HepG2 (cell line): ENCODE measurements around the gene PRELID1. TPM values are rescaled to one million over a fixed set of nuclear protein-coding genes. Genes with fewer than 3 reads are reported as not detected.

ENCODE experiments used
- ATAC-seq: fragments of 200-7000 bp; cut with Tn5 transposase; 3 replicates; pipeline ENCODE4 v1.9.1; 2020; ENCODE audit warnings: mild to moderate bottlenecking, moderate library complexity
- BruUV-seq: library from RNA; stranded (reverse); fragments of 400-500 nt; replicated peaks from 2 replicates; lab custom pipeline; 2021; lab: Mats Ljungman, UMichigan
- CTCF ChIA-PET: fragments of 300-600 bp; formaldehyde crosslinking; extraction: SDS; loops from one replicate; lab custom pipeline; 2021; ENCODE audit warnings: low total read pairs, inconsistent platforms, low intra/inter-chr PET ratio; lab: Yijun Ruan, JAX
- POLR2A ChIA-PET: fragments of 350-600 bp; sonication (Branson Sonifier 250); formaldehyde crosslinking; loops from one replicate; lab custom pipeline; 2020; ENCODE audit warnings: antibody characterized with exemption, inconsistent platforms; lab: Yijun Ruan, JAX
- DNase-seq: peaks from one replicate; pipeline ENCODE4 v3.0.0-alpha.2; 2015; ENCODE audit warnings: low spot score
- FAIRE-seq: peaks from 3 replicates; lab custom pipeline; 2011; peaks lifted over from hg19 to GRCh38; lab: Jason Lieb, UNC
- H2AFZ ChIP-seq: one replicate; pipeline ENCODE4 v1.6.1; 2011; ENCODE audit warnings: low read length, inconsistent platforms
- H3K27ac ChIP-seq: fragments of 300-600 bp; 3 replicates; pipeline ENCODE4 v1.8.0; 2011; ENCODE audit warnings: mixed run types, mild to moderate bottlenecking, mixed read lengths, low read length, inconsistent platforms; ENCODE audit not compliant: insufficient read depth; ENCODE audit errors: extremely low read length
- H3K27me3 ChIP-seq, 2 experiments: fragments of 200-600 bp in 1 of 2; 2 replicates in 1 of 2; 3 replicates in 1 of 2; pipeline versions ENCODE4 v1.6.0 to v1.8.0; 2011; ENCODE audit warnings: low read length in 2 of 2, mild to moderate bottlenecking in 2 of 2, moderate library complexity in 2 of 2, inconsistent platforms in 1 of 2; ENCODE audit not compliant: insufficient read depth in 2 of 2, control insufficient read depth in 1 of 2
- H3K36me3 ChIP-seq, 2 experiments: fragments of 200-600 bp in 1 of 2; replicated peaks in 1 of 2; 2 replicates in 1 of 2; 3 replicates in 1 of 2; pipeline versions ENCODE4 v1.5.1 to v1.8.0; 2011; ENCODE audit warnings: low read length in 2 of 2, inconsistent platforms in 1 of 2; ENCODE audit not compliant: insufficient read depth in 2 of 2, control insufficient read depth in 1 of 2
- H3K4me1 ChIP-seq: 2 replicates; pipeline ENCODE4 v1.5.1; 2012; ENCODE audit warnings: low read length, inconsistent platforms; ENCODE audit not compliant: insufficient read depth
- H3K4me2 ChIP-seq: 2 replicates; pipeline ENCODE4 v1.6.0; 2011; ENCODE audit warnings: low read depth, low read length, inconsistent platforms
- H3K4me3 ChIP-seq, 3 experiments: fragments of 200-600 bp in 1 of 3; sonication (generic), shearing (Covaris generic) in 1 of 3; replicated peaks in 1 of 3; 2 replicates each; pipeline ENCODE4 v1.5.1; 2011 to 2016; ENCODE audit warnings: low read length in 3 of 3, inconsistent platforms in 2 of 3, low read depth in 2 of 3, mild to moderate bottlenecking in 2 of 3, control low read depth in 1 of 3, mixed read lengths in 1 of 3; ENCODE audit not compliant: insufficient read depth in 1 of 3
- H3K79me2 ChIP-seq: one replicate; pipeline ENCODE4 v1.6.1; 2011; ENCODE audit warnings: low read length, inconsistent platforms; ENCODE audit not compliant: insufficient read depth
- H3K9ac ChIP-seq: 2 replicates; pipeline ENCODE4 v1.6.0; 2011; ENCODE audit warnings: mild to moderate bottlenecking, low read depth, low read length, inconsistent platforms; ENCODE audit not compliant: insufficient read depth
- H3K9me3 ChIP-seq: 2 replicates; pipeline ENCODE4 v1.5.1; 2012; ENCODE audit warnings: mild to moderate bottlenecking, low read length
- H4K20me1 ChIP-seq: 2 replicates; pipeline ENCODE4 v1.6.0; 2011; ENCODE audit warnings: inconsistent platforms, mild to moderate bottlenecking, low read length, moderate library complexity; ENCODE audit not compliant: insufficient read depth
- AGO2 ChIP-seq: fragments of 200-400 bp; formaldehyde crosslinking; optimal IDR thresholded peaks from 2 replicates; pipeline ENCODE3; 2017; ENCODE audit warnings: mild to moderate bottlenecking, low read depth, low read length, moderate library complexity
- DNMT3B ChIP-seq: conservative IDR thresholded peaks from 2 replicates; pipeline ENCODE4 v1.6.1; 2016; ENCODE audit warnings: missing biosample characterization, control low read depth
- NRL ChIP-seq: sonication (generic); formaldehyde crosslinking; IDR thresholded peaks from 2 replicates; pipeline ENCODE4 v1.5.0; 2020; ENCODE audit warnings: missing genetic modification reagents, mild to moderate bottlenecking, moderate library complexity, borderline replicate concordance
- PITX1 ChIP-seq: sonication (generic); formaldehyde crosslinking; IDR thresholded peaks from 2 replicates; pipeline ENCODE4 v1.5.1; 2020; ENCODE audit warnings: mild to moderate bottlenecking, missing genetic modification reagents
- REXO4 ChIP-seq: sonication (generic); formaldehyde crosslinking; IDR thresholded peaks from 2 replicates; pipeline ENCODE4 v1.8.0; 2022; ENCODE audit warnings: missing genetic modification reagents, mild to moderate bottlenecking, borderline replicate concordance
- ZNF407 ChIP-seq: sonication (generic); formaldehyde crosslinking; IDR thresholded peaks from one replicate; pipeline ENCODE4 v1.5.1; 2020; ENCODE audit warnings: mild to moderate bottlenecking, missing genetic modification reagents; ENCODE audit errors: not compliant biosample characterization
- WGBS: methylation state at CpG from one replicate; pipeline ENCODE4 v1.1.6; 2017; ENCODE audit warnings: low lambda C conversion rate; 5-methylcytosine and 5-hydroxymethylcytosine counted together
- in situ Hi-C: cut with HindIII; loops from 2 replicates; pipeline ENCODE4 v1.10.0; 2017; ENCODE audit warnings: low pct_unique_long_range_greater_than_20kb; ENCODE audit not compliant: extremely low pct_ligation_motif_present
- intact Hi-C: fragments of 100-400 bp; cut with micrococcal nuclease; formaldehyde crosslinking; loops from one replicate; pipeline ENCODE4 v1.10.0; 2022; ENCODE audit not compliant: unreplicated experiment
- polyA plus RNA-seq, 8 experiments: library from polyadenylated mRNA; depleted of rRNA in 3 of 8; stranded (reverse) in 7 of 8; unstranded in 1 of 8; fragments of >200 nt; fragmentation: Illumina TruSeq in 4 of 8; extraction: Trizol in 4 of 8; gene quantifications; 2 replicates each; pipeline versions ENCODE4 v1.2.1 to v1.2.3, GENCODE V29; 2011 to 2016; ENCODE audit warnings: low read depth in 4 of 8, missing spikeins in 1 of 8, mixed read lengths in 1 of 8; ENCODE audit not compliant: insufficient read depth in 1 of 8
- total RNA-seq, 5 experiments: library from RNA; depleted of rRNA; stranded (reverse); fragments of >200 nt; fragmentation: Illumina TruSeq; extraction: Trizol; gene quantifications; 2 replicates each; pipeline ENCODE4 v1.2.3, GENCODE V29; 2016; ENCODE audit warnings: low read depth in 1 of 5
- TF ChIP-seq, protein P1 (sequence below): sonication (generic); formaldehyde crosslinking; IDR thresholded peaks from 2 replicates; pipeline ENCODE4 v1.5.1; 2020; ENCODE audit warnings: mild to moderate bottlenecking, missing genetic modification reagents, borderline replicate concordance

PRELID1 gene
- total and polyA plus RNA-seq, 2 of the 13 experiments (the other 11 are each of a cell fraction or from before 2014, with no cell fraction given), result 250 to 271 TPM

GRCh38 chr5:177307544-177308363, 4.2 kb downstream of the PRELID1 start (continued):
- TF ChIP-seq, protein P1, sequence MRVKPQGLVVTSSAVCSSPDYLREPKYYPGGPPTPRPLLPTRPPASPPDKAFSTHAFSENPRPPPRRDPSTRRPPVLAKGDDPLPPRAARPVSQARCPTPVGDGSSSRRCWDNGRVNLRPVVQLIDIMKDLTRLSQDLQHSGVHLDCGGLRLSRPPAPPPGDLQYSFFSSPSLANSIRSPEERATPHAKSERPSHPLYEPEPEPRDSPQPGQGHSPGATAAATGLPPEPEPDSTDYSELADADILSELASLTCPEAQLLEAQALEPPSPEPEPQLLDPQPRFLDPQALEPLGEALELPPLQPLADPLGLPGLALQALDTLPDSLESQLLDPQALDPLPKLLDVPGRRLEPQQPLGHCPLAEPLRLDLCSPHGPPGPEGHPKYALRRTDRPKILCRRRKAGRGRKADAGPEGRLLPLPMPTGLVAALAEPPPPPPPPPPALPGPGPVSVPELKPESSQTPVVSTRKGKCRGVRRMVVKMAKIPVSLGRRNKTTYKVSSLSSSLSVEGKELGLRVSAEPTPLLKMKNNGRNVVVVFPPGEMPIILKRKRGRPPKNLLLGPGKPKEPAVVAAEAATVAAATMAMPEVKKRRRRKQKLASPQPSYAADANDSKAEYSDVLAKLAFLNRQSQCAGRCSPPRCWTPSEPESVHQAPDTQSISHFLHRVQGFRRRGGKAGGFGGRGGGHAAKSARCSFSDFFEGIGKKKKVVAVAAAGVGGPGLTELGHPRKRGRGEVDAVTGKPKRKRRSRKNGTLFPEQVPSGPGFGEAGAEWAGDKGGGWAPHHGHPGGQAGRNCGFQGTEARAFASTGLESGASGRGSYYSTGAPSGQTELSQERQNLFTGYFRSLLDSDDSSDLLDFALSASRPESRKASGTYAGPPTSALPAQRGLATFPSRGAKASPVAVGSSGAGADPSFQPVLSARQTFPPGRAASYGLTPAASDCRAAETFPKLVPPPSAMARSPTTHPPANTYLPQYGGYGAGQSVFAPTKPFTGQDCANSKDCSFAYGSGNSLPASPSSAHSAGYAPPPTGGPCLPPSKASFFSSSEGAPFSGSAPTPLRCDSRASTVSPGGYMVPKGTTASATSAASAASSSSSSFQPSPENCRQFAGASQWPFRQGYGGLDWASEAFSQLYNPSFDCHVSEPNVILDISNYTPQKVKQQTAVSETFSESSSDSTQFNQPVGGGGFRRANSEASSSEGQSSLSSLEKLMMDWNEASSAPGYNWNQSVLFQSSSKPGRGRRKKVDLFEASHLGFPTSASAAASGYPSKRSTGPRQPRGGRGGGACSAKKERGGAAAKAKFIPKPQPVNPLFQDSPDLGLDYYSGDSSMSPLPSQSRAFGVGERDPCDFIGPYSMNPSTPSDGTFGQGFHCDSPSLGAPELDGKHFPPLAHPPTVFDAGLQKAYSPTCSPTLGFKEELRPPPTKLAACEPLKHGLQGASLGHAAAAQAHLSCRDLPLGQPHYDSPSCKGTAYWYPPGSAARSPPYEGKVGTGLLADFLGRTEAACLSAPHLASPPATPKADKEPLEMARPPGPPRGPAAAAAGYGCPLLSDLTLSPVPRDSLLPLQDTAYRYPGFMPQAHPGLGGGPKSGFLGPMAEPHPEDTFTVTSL (CRISPR knock-in tag), result no peak
- peak; percentile 19; the same call in 1 of the 2 replicates for TF ChIP-seq PITX1
- TF ChIP-seq AGO2, result peak; percentile 99

GRCh38 chr5:177308740-177309139, 5.1 kb downstream of the PRELID1 start:
- FAIRE-seq, result no peak
- POLR2A ChIA-PET, result interaction anchor here (0.9 to 1.9 kb wide), 4 partner anchors 43 to 146 kb away, joined by 3 to 7 read pairs (median 4); partner anchors contain the start of gene LMAN2
- no TSS peak for BruUV-seq
- TF ChIP-seq REXO4 (CRISPR knock-in tag) (no peak), ZNF407 (CRISPR knock-in tag) (no peak), NRL (CRISPR knock-in tag) (no peak), DNMT3B (CRISPR knock-in tag) (no peak)

More at GRCh38 chr5:177308740-177309139, 5.1 kb downstream of the PRELID1 start:
- DNase-seq (no peak), ATAC-seq (no peak)
- H3K27ac ChIP-seq, result no peak overlapping the region
- intact Hi-C loops (no loop called here), in situ Hi-C loops (no loop called here)
- H3K27me3 ChIP-seq, result no peaks in the 10 kb centered on the region; a peak in 1 of 5 replicates
- H3K36me3 ChIP-seq, result peaks cover 7 to 27% of the 10 kb centered on the region in 2 experiments
- H3K79me2 ChIP-seq, result peaks cover 24% of the 10 kb centered on the region
- no peaks in the 10 kb centered on the region for H3K9me3 ChIP-seq
- peaks cover 49% of the 10 kb centered on the region for H3K4me1 ChIP-seq
- no peak overlapping the region for H3K9ac ChIP-seq
- CTCF ChIA-PET, result interaction anchor here (1.6 kb wide), 1 partner anchor 28 kb away, joined by 9 read pairs; no protein-coding TSS in a partner anchor
- peaks cover 24% of the 10 kb centered on the region for H4K20me1 ChIP-seq
- no peak overlapping the region for H3K4me2 ChIP-seq
- 96% methylated on average over 11 of the region's 11 CpGs for WGBS
- no peak overlapping the region for H3K4me3 ChIP-seq
- no peak overlapping the region for H2AFZ ChIP-seq
